Cerebellar nuclear complex (tissue), 1 donor: ENCODE results near the gene MICAL3.

Source experiments
- DNase-seq, 2 experiments: peaks; one replicate each; lab custom pipeline; 2025; lab: John Stamatoyannopoulos, UW

Gene MICAL3

DNA sequence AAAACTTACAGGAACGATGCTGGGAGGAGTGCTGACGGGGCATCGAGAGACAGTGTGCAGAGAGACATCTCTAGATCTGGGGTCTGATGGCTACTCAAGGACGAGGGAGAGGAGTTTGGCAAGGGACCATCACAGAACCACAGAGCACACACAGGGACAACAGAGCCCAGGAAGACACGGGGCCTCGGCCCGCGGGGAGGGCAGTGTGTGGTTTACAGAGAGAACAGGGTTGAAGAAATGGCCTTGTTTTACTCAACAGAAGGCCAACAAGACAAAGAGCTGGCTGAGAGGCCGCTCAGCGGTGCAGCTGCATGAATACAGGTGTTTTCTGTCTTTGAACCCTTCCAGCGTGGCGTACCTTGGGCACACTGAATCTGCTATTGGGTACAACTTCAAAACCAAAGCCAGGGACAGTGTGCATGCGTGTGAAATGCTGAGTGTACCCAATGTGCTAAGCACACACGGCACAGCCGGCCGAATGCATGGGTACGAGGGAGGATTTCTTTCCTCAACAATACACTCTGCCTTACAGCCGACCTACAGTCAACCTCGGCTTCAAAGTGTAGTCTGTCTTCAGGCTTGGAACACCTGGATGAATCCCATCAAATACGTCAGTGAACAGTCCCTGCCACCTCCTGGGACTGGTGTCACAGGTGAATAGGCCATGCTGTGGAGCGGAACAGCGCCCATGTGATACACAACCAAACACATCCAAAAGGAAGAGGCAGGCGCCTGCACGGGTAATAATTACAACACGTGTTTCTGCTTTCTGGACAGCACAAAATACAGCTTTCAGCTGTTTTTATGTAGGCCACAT, 229.4 kb downstream of the MICAL3 start:
- DNase-seq = no peak

- no peak for DNase-seq
Observed at GRCh38 chr22:17792854-17793434, 231.4 kb downstream of the MICAL3 start.

GRCh38 chr22:17792299-17792698, 232.1 kb downstream of the MICAL3 start:
- no peak for DNase-seq

- DNase-seq = no peak
Observed at GRCh38 chr22:17791196-17791595, 233.2 kb downstream of the MICAL3 start.

- peak; percentile 42 to 50 for DNase-seq
Observed at GRCh38 chr22:17789379-17790200, 234.8 kb downstream of the MICAL3 start.

- DNase-seq = peak in 1 of 2 experiments; percentile 38
Observed at GRCh38 chr22:17788528-17789378, 235.6 kb downstream of the MICAL3 start.

DNA sequence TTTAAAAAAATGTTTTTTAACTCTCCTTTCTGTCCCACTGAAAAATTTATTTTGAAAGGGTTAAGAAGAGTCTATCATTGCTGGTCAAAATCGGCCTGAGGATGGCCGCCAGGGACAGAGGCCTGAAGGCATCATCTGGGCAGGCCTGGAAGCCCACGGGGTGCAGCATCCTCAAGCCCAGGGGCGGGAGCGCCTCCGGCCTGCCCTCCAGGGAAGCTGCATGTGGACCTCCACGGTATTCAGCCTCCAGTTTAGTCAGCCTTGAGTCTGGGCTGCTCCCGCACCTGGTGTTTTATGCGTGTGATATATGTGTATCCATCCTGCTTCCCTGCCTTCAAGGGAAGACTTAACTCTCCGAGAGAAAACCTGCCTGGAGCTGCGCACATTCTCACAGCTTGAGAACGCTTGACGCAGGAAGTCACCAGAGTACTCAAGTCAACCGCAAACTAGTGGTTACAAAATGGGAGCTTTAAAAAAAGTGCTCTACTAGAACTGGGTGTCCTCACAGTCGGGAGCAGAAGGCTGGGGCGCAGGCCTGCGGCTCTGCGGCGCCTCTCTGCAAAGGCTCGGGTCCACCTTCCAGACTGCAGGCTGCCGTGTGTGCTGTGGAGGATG, 236.5 kb downstream of the MICAL3 start:
- no peak for DNase-seq

- no peak for DNase-seq
Observed at GRCh38 chr22:17787241-17787640, 237.1 kb downstream of the MICAL3 start.

DNA sequence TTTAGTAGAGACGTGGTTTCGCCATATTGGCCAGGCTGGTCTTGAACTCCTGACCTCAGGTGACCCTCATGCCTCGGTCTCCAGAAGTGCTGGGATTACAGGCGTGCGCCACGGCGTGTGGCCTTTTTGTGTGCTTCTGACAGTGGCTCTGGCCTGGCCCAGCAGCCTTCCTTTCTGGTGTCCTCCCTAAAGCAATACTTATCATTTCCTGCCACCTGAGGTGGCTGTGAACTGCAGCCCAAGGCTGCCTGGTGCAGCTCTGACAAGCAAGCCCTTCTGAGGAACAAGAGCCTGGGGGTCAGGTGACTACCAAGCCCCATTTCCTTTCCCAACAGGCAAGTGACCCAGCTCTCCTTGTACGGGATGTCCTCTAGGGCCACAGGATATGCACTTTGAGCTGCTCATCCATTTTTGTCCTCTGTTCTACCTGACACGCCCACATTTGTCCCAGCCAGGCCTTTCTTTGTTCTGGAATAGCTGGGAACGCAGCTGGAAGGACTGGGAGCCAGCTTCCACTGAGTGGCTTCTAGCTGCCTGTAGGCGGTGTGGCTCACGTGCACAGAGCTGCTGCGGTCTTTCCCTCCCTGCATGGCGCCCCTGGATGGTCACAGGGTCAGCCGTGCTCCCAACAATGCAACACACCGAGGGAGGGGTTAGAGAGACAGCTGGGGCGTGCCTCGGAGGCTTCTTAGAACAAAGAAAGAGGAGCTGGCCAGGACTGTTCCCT, 237.8 kb downstream of the MICAL3 start:
- DNase-seq = no peak

- no peak for DNase-seq
Observed at GRCh38 chr22:17785185-17786184, 238.9 kb downstream of the MICAL3 start.

DNA sequence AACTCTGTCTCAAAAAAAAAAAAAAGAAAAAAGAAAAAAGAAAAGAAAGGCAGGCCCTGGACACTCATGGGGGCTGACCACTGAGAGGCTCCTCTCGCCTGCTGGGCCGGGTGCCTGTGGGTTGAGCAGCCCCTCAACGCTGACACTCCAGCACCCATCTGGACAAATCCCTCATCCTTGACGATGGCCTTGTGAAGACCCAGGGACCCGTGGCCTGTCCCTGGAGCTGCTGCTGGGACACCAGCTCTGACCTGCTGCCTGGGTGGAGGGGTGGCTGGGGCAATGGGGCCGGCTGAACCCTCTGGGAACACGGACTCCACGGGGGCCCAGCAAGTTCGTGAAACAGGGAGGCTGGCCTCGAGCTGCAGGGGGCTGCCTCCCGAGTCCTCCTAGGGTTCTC, 239.6 kb downstream of the MICAL3 start:
- no peak for DNase-seq

- DNase-seq = no peak
Observed at GRCh38 chr22:17783773-17784480, 240.4 kb downstream of the MICAL3 start.

DNA sequence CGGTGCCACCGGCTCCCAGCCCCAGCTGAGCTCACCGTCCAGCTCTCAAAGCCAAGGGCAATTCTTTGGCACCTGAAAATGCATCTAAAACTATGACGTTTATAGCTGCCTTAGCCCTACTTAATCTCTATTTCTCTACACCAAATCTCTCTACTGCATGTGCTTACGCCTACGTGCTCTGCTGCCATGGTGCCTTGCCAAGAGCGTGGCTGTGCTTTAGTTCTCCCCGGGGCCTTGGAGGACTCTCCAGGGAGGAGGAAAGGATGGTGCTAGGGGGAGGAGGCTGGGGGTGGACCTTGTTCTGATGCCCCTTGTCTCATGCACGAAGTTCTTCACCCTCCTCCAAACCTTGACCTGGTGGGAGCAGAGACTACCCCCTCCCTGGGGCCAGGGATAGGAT, 241.0 kb downstream of the MICAL3 start:
- DNase-seq = no peak

GRCh38 chr22:17782621-17783020, 241.7 kb downstream of the MICAL3 start:
- no peak for DNase-seq

DNA sequence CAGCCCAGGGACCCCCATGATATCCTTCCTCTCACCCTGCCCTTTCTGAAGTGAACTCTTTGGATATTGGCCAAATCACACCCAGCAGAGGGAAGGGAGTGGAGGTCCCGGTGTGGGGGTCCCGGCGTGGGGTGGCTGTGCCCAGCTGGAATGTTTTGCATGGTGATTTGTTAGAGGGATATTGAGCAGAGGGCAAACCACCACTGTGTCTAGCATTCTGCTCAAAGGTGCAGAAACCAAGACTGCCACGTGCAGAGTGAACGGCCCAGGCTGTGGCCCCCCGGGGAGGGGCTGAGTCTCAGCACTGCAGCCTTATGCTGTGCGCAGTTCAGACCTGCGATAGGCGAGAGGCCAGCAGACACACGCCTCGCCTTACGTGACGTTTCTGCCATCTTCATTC, 242.2 kb downstream of the MICAL3 start:
- DNase-seq = no peak

DNA sequence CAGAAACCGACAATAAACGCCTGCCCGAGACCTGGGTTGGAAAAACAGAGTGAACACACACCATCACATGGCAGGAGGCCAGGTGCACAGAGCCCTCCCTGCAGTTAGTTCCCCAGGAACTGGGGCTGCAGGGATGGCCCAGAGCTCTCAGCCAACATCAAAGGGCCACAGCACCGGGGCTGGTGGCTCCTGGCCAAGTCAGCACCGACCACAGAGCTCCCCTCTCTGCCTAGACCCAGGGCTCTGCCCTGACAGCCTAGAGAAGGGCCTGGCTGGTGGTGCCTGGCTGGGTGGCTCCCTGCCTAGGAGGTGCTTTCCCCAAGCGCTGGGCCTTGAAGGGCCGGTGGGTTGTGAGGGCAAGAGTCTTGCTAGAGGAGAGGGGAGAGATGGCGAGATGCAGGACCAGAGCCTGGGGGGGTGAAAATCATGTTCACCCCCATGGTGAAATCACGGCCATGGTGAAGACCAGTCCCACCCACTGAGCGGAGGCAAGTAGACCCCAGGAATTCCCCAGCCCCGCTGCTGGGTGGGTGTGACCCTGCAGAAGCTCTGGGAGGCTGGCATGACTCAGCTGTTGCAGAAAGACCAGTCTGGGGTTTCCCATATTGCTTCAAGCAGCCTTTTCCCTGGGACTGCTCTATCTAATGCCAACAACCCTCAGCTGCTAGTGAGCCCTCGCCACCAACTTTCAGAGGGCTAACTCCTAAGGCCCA, 242.9 kb downstream of the MICAL3 start:
- DNase-seq = no peak

DNA sequence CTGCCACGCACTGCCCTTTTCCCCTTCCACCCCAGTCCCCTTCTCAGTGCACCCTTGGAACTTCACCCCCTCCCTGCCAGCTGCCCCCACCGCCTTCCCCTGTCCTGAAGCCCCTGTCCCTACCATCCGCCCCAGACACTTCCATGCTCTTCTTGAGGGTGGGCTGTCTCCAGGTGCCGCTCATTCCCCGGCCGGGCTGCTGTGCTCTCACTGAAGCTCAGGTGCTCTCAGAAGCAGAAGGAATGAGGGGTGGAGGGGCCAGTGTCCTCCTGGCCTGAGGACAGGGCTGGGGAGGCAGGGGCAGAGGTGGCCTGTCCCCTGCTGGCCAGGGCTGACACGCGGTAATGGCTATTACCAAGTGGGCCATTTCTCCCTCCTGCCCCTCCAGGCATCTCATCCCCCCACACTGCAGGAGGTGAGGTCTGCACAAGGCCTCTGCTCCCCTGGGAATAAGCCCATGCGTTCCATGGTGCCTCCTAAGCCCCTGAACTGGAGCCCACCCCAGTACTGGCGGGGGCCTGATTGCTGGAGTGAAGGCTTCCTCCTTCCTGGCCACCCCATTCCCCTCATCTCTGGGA, 243.5 kb downstream of the MICAL3 start:
- DNase-seq = no peak
